HG03045 (cell line): Measurements from ENCODE around the gene CHTF18.

Experiments
- ATAC-seq: cut with Tn5 transposase; IDR thresholded peaks from one replicate; pipeline ENCODE4 v1.9.1; 2021; ENCODE audit warnings: mild to moderate bottlenecking, moderate library complexity; ENCODE audit not compliant: unreplicated experiment

The CHTF18 gene

GRCh38 chr16:760065-760464 is 28.4 kb upstream of the CHTF18 start:
- ATAC-seq, result no peak

GRCh38 chr16:760545-761343 is 27.7 kb upstream of the CHTF18 start, which contains the start of gene MSLN:
Gene MSLN (plus strand): TSS chr16:760734. CDS start chr16:762681, 1,947 bp downstream.
- ATAC-seq, result no peak

- no peak for ATAC-seq
Observed at GRCh38 chr16:761625-762513, 26.6 kb upstream of the CHTF18 start.

DNA sequence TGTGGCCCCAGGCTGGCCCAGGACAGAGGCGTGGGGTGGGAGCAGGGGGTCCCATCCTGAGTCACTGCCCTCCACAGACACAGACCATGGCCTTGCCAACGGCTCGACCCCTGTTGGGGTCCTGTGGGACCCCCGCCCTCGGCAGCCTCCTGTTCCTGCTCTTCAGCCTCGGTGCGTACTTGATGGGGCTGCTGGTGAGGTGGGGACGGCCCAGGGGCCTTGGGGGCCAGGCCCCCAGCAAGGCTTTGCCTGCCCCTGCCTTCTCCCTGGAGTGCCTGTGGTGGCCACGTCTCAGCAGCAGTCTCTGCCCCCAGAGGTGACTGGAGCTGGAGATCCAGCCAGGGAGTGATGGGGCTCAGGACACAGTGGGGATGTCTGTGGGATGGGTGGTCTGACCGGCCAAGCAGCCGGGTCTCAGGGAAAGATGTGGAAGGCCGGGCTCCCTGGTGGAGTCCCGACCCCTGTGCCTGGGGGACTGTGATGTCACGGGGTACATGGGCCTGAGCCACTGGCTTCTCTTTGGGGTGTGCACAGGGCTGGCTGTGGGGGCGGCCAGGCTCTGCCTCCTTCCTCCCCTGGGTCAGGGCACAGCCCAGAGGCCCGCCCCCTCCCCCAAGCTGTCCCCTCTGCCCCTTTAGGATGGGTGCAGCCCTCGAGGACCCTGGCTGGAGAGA is 25.7 kb upstream of the CHTF18 start:
- ATAC-seq, result no peak

- no peak for ATAC-seq
Observed at GRCh38 chr16:763369-764183, 24.8 kb upstream of the CHTF18 start.

DNA sequence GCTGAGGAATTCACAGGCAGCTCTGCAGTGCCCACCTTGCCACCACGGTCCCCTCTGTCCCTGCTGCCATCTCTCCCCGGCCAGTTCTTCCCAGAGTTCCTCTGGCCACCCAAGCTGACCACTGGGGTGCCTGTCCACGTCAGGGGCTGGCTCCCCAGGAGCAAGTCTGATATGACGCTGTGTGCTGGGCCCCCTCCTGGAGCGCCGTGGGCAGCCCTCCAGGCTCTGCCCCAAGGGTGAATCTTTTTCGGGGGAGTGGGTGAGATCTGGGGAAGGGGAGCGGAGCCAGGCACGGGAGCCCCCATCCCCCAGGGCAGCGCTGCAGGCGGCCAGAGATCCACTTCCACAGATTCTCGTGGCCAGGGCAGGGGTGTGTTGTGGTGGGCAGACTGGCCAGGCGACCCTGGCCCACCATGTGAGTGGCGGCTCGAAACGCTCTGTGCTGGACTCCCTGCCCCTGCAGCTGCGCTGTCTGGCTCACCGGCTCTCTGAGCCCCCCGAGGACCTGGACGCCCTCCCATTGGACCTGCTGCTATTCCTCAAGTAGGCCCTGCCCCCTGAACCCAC is 24.2 kb upstream of the CHTF18 start:
- no peak for ATAC-seq

DNA sequence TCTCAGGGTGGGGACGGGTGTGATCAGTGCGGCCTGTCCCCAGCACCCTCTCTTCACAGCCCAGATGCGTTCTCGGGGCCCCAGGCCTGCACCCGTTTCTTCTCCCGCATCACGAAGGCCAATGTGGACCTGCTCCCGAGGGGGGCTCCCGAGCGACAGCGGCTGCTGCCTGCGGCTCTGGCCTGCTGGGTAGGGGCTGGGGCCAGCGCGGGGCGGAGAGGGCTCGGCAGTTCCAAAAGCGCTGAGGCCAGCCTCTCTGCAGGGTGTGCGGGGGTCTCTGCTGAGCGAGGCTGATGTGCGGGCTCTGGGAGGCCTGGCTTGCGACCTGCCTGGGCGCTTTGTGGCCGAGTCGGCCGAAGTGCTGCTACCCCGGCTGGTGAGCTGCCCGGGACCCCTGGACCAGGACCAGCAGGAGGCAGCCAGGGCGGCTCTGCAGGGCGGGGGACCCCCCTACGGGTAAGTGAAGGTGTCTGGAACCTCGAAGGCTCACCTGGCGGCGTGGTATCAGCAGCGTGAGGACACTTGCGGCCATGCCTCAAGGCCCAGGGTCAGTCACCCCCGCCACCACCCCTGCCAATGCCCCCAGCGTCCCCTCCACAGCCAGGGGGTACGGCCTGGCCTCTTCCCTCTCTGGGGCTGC is 23.5 kb upstream of the CHTF18 start:
- no peak for ATAC-seq

DNA sequence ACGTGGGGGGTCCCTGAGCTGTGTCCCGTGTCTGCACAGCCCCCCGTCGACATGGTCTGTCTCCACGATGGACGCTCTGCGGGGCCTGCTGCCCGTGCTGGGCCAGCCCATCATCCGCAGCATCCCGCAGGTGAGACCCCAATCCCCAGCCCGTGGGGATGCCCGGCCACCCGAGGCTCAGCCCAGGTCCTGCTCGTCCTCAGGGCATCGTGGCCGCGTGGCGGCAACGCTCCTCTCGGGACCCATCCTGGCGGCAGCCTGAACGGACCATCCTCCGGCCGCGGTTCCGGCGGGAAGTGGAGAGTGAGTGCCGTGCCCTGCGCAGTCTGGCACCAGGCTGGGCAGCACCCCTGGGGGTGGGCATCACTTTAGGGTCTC is 22.9 kb upstream of the CHTF18 start:
- ATAC-seq, result no peak

DNA sequence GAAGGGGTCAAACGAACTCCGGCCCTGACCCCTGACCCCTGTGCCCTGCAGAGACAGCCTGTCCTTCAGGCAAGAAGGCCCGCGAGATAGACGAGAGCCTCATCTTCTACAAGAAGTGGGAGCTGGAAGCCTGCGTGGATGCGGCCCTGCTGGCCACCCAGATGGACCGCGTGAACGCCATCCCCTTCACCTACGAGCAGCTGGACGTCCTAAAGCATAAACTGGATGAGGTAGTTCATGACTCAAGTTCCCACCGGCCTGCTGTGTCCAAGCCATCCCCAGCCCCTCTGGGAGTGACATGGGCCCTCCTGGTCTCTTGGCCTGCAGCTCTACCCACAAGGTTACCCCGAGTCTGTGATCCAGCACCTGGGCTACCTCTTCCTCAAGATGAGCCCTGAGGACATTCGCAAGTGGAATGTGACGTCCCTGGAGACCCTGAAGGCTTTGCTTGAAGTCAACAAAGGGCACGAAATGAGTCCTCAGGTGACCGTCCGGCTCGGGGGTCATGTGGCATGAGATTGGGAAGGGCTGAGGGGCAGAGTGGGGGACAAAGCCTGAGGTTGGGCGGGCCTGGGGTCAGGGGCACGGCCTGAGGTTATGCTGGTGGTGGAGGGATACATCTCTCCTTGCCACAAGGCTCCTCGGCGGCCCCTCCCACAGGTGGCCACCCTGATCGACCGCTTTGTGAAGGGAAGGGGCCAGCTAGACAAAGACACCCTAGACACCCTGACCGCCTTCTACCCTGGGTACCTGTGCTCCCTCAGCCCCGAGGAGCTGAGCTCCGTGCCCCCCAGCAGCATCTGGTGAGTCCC is 22.2 kb upstream of the CHTF18 start:
- ATAC-seq, result no peak

DNA sequence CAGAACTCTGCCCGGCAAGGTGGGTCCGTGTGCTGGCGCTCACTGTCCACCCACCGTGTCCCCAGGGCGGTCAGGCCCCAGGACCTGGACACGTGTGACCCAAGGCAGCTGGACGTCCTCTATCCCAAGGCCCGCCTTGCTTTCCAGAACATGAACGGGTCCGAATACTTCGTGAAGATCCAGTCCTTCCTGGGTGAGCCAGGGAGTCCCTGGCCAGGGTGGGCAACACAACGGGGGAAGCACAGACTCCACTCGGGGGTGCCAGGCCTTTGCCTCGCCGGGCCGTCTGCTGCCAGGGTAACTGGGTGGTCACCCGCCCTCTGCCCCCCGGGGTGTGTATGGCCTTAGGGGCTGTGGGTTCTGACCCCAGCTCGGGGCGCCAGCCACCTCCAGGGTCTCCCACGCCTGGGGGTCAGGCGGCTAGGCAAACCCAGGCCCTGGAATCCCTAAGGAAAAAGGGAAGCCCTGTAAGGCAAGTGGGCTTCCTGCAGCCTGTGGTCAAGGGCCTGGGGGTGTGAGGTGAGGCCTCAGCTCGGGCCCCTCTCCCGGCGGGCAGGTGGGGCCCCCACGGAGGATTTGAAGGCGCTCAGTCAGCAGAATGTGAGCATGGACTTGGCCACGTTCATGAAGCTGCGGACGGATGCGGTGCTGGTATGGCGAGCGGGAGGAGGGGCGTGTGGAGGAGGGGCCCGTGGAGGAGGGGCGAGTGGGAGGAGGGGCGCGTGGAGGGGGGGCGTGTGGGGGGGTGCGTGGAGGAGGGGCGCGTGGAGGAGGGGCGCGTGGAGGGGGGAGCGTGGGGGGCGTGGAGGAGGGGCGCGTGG is 21.4 kb upstream of the CHTF18 start:
- ATAC-seq, result no peak

- no peak for ATAC-seq
Observed at GRCh38 chr16:767743-768235, 20.6 kb upstream of the CHTF18 start.

GRCh38 chr16:768428-768827 is 20.0 kb upstream of the CHTF18 start:
- ATAC-seq, result no peak

DNA sequence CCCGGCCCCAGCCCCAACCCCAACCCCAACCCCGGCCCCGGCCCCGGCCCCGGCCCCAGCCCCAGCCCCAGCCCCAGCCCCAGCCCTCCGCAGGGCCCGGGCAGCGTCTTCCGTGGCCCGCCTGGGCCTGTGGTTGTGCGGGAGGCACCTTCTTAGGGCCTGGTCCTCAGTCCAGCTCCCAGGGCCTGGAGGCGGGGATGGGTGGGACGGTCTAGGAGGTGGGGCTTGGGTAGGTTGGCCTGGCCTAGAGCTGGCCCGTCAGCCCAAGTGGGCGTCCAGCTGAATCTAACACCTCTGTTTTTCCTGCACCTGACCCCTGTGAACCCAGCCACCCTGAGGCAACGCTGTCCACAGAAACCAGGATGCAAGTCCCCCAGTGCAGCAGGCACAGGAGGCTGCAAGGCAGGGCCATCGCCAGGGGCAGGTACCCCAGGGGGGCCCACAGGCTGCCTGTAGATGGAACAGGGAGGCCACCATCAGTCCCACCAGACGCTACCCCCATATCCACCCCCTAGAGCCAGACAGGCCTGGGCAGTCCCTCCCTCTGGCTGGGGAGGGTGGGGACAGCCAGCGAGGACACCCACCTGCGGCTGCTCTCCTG is 19.1 kb upstream of the CHTF18 start:
- ATAC-seq, result no peak

GRCh38 chr16:769934-770333 is 18.5 kb upstream of the CHTF18 start:
- no peak for ATAC-seq

GRCh38 chr16:770411-770810 is 18.0 kb upstream of the CHTF18 start:
- no peak for ATAC-seq

DNA sequence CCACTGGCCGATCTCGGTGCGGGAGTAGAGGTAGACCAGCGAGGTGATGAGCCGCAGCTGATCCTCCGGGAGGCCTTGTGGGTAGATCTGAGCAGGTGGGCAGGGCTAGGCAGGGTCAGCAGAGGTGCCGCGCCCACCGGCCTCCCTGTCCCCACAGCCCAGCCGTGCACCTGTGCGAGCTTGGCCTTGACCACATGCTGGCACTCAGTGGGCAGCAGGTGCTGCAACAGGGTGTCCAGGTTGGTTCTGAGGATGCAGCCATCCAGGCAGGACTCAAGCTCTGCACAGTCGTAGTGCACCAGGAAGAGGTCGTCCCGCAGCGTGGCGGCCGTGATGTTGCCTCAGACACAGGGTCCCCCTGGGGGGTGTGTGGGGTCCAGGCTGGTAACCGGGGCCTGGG is 15.5 kb upstream of the CHTF18 start:
- ATAC-seq, result no peak
